Hepatocyte (in vitro differentiated cells): ENCODE results near the gene UGT1A5. TPM values are rescaled to one million over a fixed set of nuclear protein-coding genes. Genes with fewer than 3 reads are reported as not detected.

ENCODE experiments used
- DNase-seq: peaks from one replicate; pipeline ENCODE4 v3.0.0-alpha.2; 2016; ENCODE audit warnings: low spot score
- H2AFZ ChIP-seq: fragments of 200-600 bp; sonication (generic); 2 replicates; pipeline ENCODE4 v1.6.0; 2016; ENCODE audit warnings: antibody characterized with exemption, mild to moderate bottlenecking
- H3K27ac ChIP-seq: fragments of 200-600 bp; sonication (generic); 2 replicates; pipeline ENCODE4 v1.5.1; 2016; ENCODE audit warnings: mild to moderate bottlenecking
- H3K27me3 ChIP-seq: fragments of 200-600 bp; sonication (generic); 2 replicates; pipeline ENCODE4 v1.6.1; 2016
- H3K36me3 ChIP-seq: fragments of 200-600 bp; sonication (generic); replicated peaks from 2 replicates; pipeline ENCODE4 v1.5.1; 2016; ENCODE audit warnings: low read depth; ENCODE audit not compliant: insufficient read depth
- H3K4me1 ChIP-seq: fragments of 200-600 bp; sonication (generic); 2 replicates; pipeline ENCODE4 v1.5.1; 2016; ENCODE audit warnings: mild to moderate bottlenecking, moderate library complexity; ENCODE audit not compliant: insufficient read depth
- H3K4me2 ChIP-seq: fragments of 200-600 bp; sonication (generic); 2 replicates; pipeline ENCODE4 v1.6.0; 2016
- H3K4me3 ChIP-seq: fragments of 200-600 bp; sonication (generic); 2 replicates; pipeline ENCODE4 v1.5.1; 2016; ENCODE audit warnings: mild to moderate bottlenecking
- H3K79me2 ChIP-seq: fragments of 200-600 bp; sonication (generic); 2 replicates; pipeline ENCODE4 v1.6.0; 2017; ENCODE audit warnings: mild to moderate bottlenecking
- H3K9me2 ChIP-seq: fragments of 200-600 bp; sonication (generic); replicated peaks from 2 replicates; pipeline ENCODE4 v1.6.0; 2017; ENCODE audit warnings: mild to moderate bottlenecking; ENCODE audit not compliant: insufficient read depth
- H3K9me3 ChIP-seq: fragments of 200-600 bp; sonication (generic); 2 replicates; pipeline ENCODE4 v1.5.1; 2016; ENCODE audit warnings: low read depth, mild to moderate bottlenecking
- H4K20me1 ChIP-seq: fragments of 200-600 bp; sonication (generic); 2 replicates; pipeline ENCODE4 v1.6.0; 2016; ENCODE audit warnings: mild to moderate bottlenecking; ENCODE audit not compliant: insufficient read depth, poor library complexity, severe bottlenecking
- CTCF ChIP-seq: fragments of 200-600 bp; sonication (generic); IDR thresholded peaks from 2 replicates; pipeline ENCODE4 v1.5.1; 2016; ENCODE audit warnings: antibody characterized with exemption, mild to moderate bottlenecking; ENCODE audit not compliant: poor library complexity
- EZH2 ChIP-seq: fragments of 200-600 bp; sonication (generic); IDR thresholded peaks from 2 replicates; pipeline ENCODE4 v1.6.1; 2016; ENCODE audit warnings: antibody characterized with exemption, mild to moderate bottlenecking, borderline replicate concordance
- EZH2phosphoT487 ChIP-seq: fragments of 200-600 bp; sonication (generic); IDR thresholded peaks from one replicate; pipeline ENCODE4 v1.6.1; 2018; ENCODE audit warnings: antibody characterized with exemption, mild to moderate bottlenecking, low read depth, moderate library complexity; ENCODE audit not compliant: unreplicated experiment, severe bottlenecking
- WGBS: methylation state at CpG from one replicate; pipeline ENCODE4 v1.1.6; 2016; ENCODE audit warnings: low lambda C conversion rate; ENCODE audit errors: missing lambda C conversion rate; 5-methylcytosine and 5-hydroxymethylcytosine counted together
- polyA plus RNA-seq: library from polyadenylated mRNA; unstranded; fragments of >200 nt; fragmentation: Nextera tagmentation; extraction: Ambion mirVana; gene quantifications from 2 replicates; pipeline ENCODE4 v1.2.1, GENCODE V29; 2016
- total RNA-seq: library from RNA; depleted of rRNA; stranded (reverse); fragments of >200 nt; gene quantifications from 2 replicates; pipeline ENCODE4 v1.2.3, GENCODE V29; 2014

UGT1A5 gene
- total and polyA plus RNA-seq, 2 experiments from 2014 or later = not detected

- Histone ChIP-seq H3K36me3 (no peaks in the 10 kb centered on the region), H3K4me3 (no peak overlapping the region), H3K27ac (no peak overlapping the region), H4K20me1 (no peaks in the 10 kb centered on the region), H3K4me2 (no peak overlapping the region), H3K9me3 (no peaks in the 10 kb centered on the region), H3K79me2 (no peaks in the 10 kb centered on the region), H3K9me2 (no peaks in the 10 kb centered on the region), H3K4me1 (no peaks in the 10 kb centered on the region), H3K27me3 (no peaks in the 10 kb centered on the region), H2AFZ (no peak overlapping the region)
- TF ChIP-seq EZH2 (no peak), CTCF (no peak), EZH2phosphoT487 (no peak)
- 89% methylated on average over 5 of the region's 5 CpGs for WGBS
- DNase-seq = no peak
These were observed 25.8 kb upstream of the UGT1A5 start for GRCh38 chr2:233686928-233687327.

GRCh38 chr2:233688341-233688740 lies 24.4 kb upstream of the UGT1A5 start:
- no peaks in the 10 kb centered on the region for H3K4me1 ChIP-seq
- H3K79me2 ChIP-seq = no peaks in the 10 kb centered on the region
- H3K9me3 ChIP-seq = no peaks in the 10 kb centered on the region
- DNase-seq = no peak
- no peaks in the 10 kb centered on the region for H3K36me3 ChIP-seq
- no peak overlapping the region for H3K4me3 ChIP-seq
- H3K27ac ChIP-seq = no peak overlapping the region
- H3K27me3 ChIP-seq = no peaks in the 10 kb centered on the region
- H4K20me1 ChIP-seq = no peaks in the 10 kb centered on the region
- no peaks in the 10 kb centered on the region for H3K9me2 ChIP-seq
- no peak overlapping the region for H3K4me2 ChIP-seq
- TF ChIP-seq EZH2phosphoT487 (no peak), EZH2 (no peak), CTCF (no peak)
- H2AFZ ChIP-seq = no peak overlapping the region
- 83% methylated on average over 5 of the region's 5 CpGs for WGBS

GRCh38 chr2:233689031-233689430 lies 23.7 kb upstream of the UGT1A5 start:
- no peak for DNase-seq
- Histone ChIP-seq H3K27ac (no peak overlapping the region), H4K20me1 (no peaks in the 10 kb centered on the region), H3K9me2 (no peaks in the 10 kb centered on the region), H2AFZ (no peak overlapping the region), H3K9me3 (no peaks in the 10 kb centered on the region), H3K4me3 (no peak overlapping the region), H3K4me2 (no peak overlapping the region), H3K79me2 (no peaks in the 10 kb centered on the region), H3K36me3 (no peaks in the 10 kb centered on the region), H3K27me3 (no peaks in the 10 kb centered on the region), H3K4me1 (no peaks in the 10 kb centered on the region)
- no peak for TF ChIP-seq EZH2phosphoT487
- no peak for TF ChIP-seq CTCF
- no peak for TF ChIP-seq EZH2

- Histone ChIP-seq H3K4me2 (no peak overlapping the region), H3K79me2 (no peaks in the 10 kb centered on the region), H3K4me3 (no peak overlapping the region), H3K4me1 (peaks cover 2% of the 10 kb centered on the region), H3K9me2 (no peaks in the 10 kb centered on the region), H3K36me3 (no peaks in the 10 kb centered on the region), H3K27ac (no peak overlapping the region), H3K9me3 (no peaks in the 10 kb centered on the region), H4K20me1 (no peaks in the 10 kb centered on the region), H3K27me3 (no peaks in the 10 kb centered on the region), H2AFZ (no peak overlapping the region)
- no peak for TF ChIP-seq EZH2phosphoT487
- no peak for TF ChIP-seq EZH2
- no peak for TF ChIP-seq CTCF
- no peak for DNase-seq
- 43% methylated on average over 3 of the region's 3 CpGs for WGBS
These were observed 23.2 kb upstream of the UGT1A5 start for GRCh38 chr2:233689501-233689900.
